ENCODE results near the gene ZNF394. TPM values are rescaled to one million over a fixed set of nuclear protein-coding genes. Genes with fewer than 3 reads are reported as not detected.

Gene ZNF394
- total RNA-seq, 1 experiment from 2014 or later = 27.0 TPM

DNA sequence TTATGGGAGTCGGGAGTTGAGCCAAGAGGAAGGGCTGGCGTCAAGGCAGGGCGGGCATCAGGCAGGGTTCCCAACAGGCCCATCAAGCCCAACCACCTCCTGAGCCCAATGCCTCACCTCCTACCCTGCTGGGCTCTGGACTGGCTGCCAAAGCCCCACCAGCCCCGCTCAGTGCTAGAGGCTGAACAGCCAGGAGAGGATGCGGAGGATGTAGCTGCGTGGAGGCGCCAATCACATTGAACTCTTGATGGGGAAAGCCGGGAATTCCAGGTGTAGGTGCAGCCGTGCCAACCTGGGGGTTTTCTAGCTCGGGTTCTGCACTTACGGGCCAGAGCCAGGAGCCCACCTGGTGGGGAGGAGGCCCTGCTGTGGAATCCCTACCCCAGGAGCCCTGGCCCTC lies 47.0 kb downstream of the ZNF394 start:
- DNase-seq (ENCODE audit: low read depth) = no peak

- DNase-seq (ENCODE audit: low read depth) = no peak
These were observed 47.5 kb downstream of the ZNF394 start for GRCh38 chr7:99452541-99452940.

- no peak for DNase-seq (ENCODE audit: low read depth)
These were observed 48.1 kb downstream of the ZNF394 start for GRCh38 chr7:99451936-99452335.

DNA sequence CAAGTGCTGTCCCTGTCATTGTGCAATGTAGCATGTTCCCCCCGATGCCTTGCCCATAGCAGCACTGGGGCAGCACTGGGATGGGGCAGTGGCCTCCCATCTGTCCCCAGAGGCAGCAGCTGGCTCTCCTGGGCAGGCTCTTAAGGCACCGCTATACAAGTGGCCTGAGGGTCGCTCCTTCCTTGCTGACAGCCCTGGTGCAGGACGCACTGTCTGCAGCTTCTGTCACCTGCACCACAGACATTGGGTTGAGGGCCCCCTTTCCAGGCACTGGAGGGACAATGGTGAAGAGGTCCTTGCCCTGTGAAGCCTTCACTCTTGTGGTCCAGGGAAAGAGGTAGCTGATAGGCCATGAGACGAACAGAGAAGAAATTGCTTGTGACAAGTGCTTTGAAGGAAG lies 50.8 kb downstream of the ZNF394 start:
- DNase-seq (ENCODE audit: low read depth) = no peak

DNA sequence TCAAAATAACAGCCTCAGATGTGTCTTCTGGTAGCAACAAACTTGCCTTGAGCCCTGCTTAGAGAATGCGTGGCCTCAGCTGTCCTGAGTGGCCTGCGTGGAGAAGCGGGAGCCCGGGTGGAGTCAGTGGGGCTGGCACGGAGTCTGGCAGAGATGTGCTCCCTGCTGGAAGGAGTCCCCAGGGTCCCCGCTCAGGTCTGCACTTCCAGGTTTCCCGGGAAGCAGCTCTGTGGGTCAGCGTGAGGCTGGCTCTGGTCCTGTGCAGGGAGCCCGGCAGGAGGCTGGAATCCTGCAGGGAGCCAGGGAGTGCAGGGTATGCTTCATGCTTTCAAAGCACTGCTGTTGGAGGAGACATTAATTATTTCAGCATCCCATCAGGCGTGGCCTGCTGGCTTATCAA lies 51.2 kb downstream of the ZNF394 start:
- DNase-seq (ENCODE audit: low read depth) = no peak

GRCh38 chr7:99447943-99448342 lies 52.1 kb downstream of the ZNF394 start:
- no peak for DNase-seq (ENCODE audit: low read depth)

GRCh38 chr7:99446096-99446495 lies 54.0 kb downstream of the ZNF394 start:
- DNase-seq (ENCODE audit: low read depth) = no peak

Other genes with a start within 250 kb of the ZNF394 start
- 29.6 and 30.4 TPM in 2 replicates for gene MYH16, start 227.4 kb downstream of the ZNF394 start, total RNA-seq (2014; rRNA removed; shearing (Covaris generic))
- 292 and 359 TPM in 2 replicates for gene ARPC1A, start 174.4 kb downstream of the ZNF394 start, total RNA-seq (2014; rRNA removed; shearing (Covaris generic))
- 308 and 360 TPM in 2 replicates for gene ARPC1B, start 125.6 kb downstream of the ZNF394 start, total RNA-seq (2014; rRNA removed; shearing (Covaris generic))
- gene PDAP1, start 91.7 kb downstream of the ZNF394 start, total RNA-seq (2014; rRNA removed; shearing (Covaris generic)) = 81.3 and 105 TPM in 2 replicates
- gene BUD31, start 91.3 kb downstream of the ZNF394 start, total RNA-seq (2014; rRNA removed; shearing (Covaris generic)) = 193 and 225 TPM in 2 replicates
- gene PTCD1, start 61.5 kb downstream of the ZNF394 start, total RNA-seq (2014; rRNA removed; shearing (Covaris generic)) = 6.5 and 8.5 TPM in 2 replicates
- gene CPSF4, start 61.3 kb downstream of the ZNF394 start, total RNA-seq (2014; rRNA removed; shearing (Covaris generic)) = 49.6 and 63.8 TPM in 2 replicates
- 648 and 1,055 TPM in 2 replicates for gene ATP5MF, start 34.1 kb downstream of the ZNF394 start, total RNA-seq (2014; rRNA removed; shearing (Covaris generic))
- 7.3 and 9.9 TPM in 2 replicates for gene ZNF789, start 27.4 kb downstream of the ZNF394 start, total RNA-seq (2014; rRNA removed; shearing (Covaris generic))
- gene ZKSCAN5, start 4.4 kb upstream of the ZNF394 start, total RNA-seq (2014; rRNA removed; shearing (Covaris generic)) = 15.5 and 16.0 TPM in 2 replicates
- 6.0 and 8.9 TPM in 2 replicates for gene FAM200A, start 51.8 kb upstream of the ZNF394 start, total RNA-seq (2014; rRNA removed; shearing (Covaris generic))
- 69.8 and 85.2 TPM in 2 replicates for gene ZNF655, start 58.4 kb upstream of the ZNF394 start, total RNA-seq (2014; rRNA removed; shearing (Covaris generic))
- not detected in 2 replicates for gene TMEM225B, start 98.0 kb upstream of the ZNF394 start, total RNA-seq (2014; rRNA removed; shearing (Covaris generic))
- gene ZSCAN25, start 116.7 kb upstream of the ZNF394 start, total RNA-seq (2014; rRNA removed; shearing (Covaris generic)) = 8.3 and 14.2 TPM in 2 replicates
- gene CYP3A5, start 179.7 kb upstream of the ZNF394 start, total RNA-seq (2014; rRNA removed; shearing (Covaris generic)) = 0.18 and 0.57 TPM in 2 replicates
- 0.32 and 0.50 TPM in 2 replicates for gene CYP3A7, start 234.9 kb upstream of the ZNF394 start, total RNA-seq (2014; rRNA removed; shearing (Covaris generic))